Bronchial epithelial cell (primary cell): ENCODE measurements around the gene SORCS2. TPM values are rescaled to one million over a fixed set of nuclear protein-coding genes. Genes with fewer than 3 reads are reported as not detected.

ENCODE experiments used
- DNase-seq: peaks from one replicate; pipeline ENCODE4 v3.0.0-alpha.2; 2010; ENCODE audit warnings: low read depth
- FAIRE-seq: peaks from 2 replicates; lab custom pipeline; 2011; peaks lifted over from hg19 to GRCh38; lab: Jason Lieb, UNC
- H3K27me3 ChIP-seq: 2 replicates; pipeline ENCODE4 v1.5.1; 2011; ENCODE audit warnings: low read length; ENCODE audit not compliant: control insufficient read depth, insufficient read depth
- H3K36me3 ChIP-seq: 2 replicates; pipeline ENCODE4 v1.5.1; 2011; ENCODE audit warnings: low read length; ENCODE audit not compliant: control insufficient read depth, insufficient read depth
- H3K4me3 ChIP-seq: 2 replicates; pipeline ENCODE4 v1.5.1; 2011; ENCODE audit warnings: mild to moderate bottlenecking, low read depth, low read length, control low read depth
- CTCF ChIP-seq: IDR thresholded peaks from 2 replicates; pipeline ENCODE4 v1.5.1; 2011; ENCODE audit warnings: mild to moderate bottlenecking, moderate library complexity, low read length, control low read depth, inconsistent platforms; ENCODE audit not compliant: insufficient read depth, severe bottlenecking
- total RNA-seq: library from RNA; depleted of rRNA; stranded (reverse); fragments of >200 nt; gene quantifications from 2 replicates; pipeline ENCODE4 v1.2.1, GENCODE V29; 2014

Gene SORCS2
- total RNA-seq, 1 donor from 2014 or later, result under 0.01 TPM

DNA sequence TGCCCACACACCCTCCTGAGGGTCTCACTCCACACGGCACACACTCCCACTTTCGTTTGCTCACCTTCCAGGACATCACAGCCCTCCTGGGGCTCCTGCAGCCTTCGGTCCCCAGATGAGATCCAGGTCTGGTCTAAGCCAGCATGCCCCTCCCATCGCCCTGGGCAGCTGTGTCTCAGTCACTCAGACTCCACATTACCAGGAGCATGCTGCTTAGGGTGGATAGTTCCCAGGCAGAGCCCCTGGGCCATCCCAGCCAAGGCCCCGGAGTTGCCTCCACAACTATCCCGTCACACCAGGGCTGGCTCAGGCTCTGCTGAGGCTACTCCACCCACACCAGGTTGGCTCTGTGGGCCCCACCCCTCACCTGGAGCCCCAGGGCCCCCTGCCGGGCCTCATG is 292.8 kb downstream of the SORCS2 start:
- Histone ChIP-seq H3K36me3 (no peaks in the 10 kb centered on the region), H3K27me3 (no peaks in the 10 kb centered on the region), H3K4me3 (no peak overlapping the region)
- no peak for TF ChIP-seq CTCF
- no peak for DNase-seq
- no peak for FAIRE-seq

DNA sequence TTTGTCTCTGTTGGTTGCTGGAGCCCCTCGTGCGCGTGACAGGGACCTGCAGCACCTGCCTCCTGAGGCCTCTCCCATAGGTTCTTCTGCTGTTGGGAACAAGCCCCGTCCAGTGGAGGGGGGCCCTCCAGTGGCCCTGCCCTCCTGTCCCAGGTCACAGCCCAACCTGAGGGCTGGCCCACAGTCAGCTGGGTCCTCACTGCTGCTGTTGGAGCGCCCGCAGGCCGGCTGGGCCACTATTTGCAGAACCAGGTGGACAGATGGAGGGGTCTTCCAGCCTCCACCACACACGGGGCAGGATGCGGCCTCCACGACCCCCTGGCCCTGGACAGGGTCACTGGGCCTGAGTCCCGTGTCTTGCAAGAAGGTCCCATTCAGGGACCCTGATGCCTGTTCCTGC is 293.8 kb downstream of the SORCS2 start:
- DNase-seq, result no peak
- H3K27me3 ChIP-seq, result no peaks in the 10 kb centered on the region
- H3K36me3 ChIP-seq, result no peaks in the 10 kb centered on the region
- H3K4me3 ChIP-seq, result no peak overlapping the region
- no peak for TF ChIP-seq CTCF
- FAIRE-seq, result no peak

DNA sequence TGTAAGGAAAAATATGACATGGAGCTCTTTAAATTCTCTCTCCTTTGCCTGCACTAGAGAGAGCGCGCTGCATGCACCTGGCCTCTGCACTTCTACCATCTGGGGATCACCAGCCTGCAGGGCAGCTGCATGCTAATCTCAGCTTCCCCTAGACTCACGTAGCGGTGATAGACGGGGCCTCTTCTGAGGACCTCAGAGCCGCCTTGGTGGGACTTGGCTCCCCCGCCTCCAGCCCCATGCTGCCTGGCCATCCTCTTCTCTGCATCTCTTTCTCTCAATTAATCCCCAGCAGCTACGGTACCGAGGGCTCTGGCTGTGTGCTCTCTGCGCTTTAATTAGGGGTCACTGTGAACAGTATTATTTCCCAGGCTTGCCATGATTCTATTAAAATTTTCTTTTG is 295.2 kb downstream of the SORCS2 start:
- H3K36me3 ChIP-seq, result no peaks in the 10 kb centered on the region
- H3K4me3 ChIP-seq, result no peak overlapping the region
- no peaks in the 10 kb centered on the region for H3K27me3 ChIP-seq
- TF ChIP-seq CTCF, result no peak
- no peak for FAIRE-seq
- DNase-seq, result no peak

- DNase-seq, result no peak
- FAIRE-seq, result no peak
- no peaks in the 10 kb centered on the region for H3K36me3 ChIP-seq
- no peak overlapping the region for H3K4me3 ChIP-seq
- no peaks in the 10 kb centered on the region for H3K27me3 ChIP-seq
- no peak for TF ChIP-seq CTCF
These were observed 295.8 kb downstream of the SORCS2 start for GRCh38 chr4:7487998-7488671.

- no peak for TF ChIP-seq CTCF
- H3K27me3 ChIP-seq, result no peaks in the 10 kb centered on the region
- H3K4me3 ChIP-seq, result no peak overlapping the region
- H3K36me3 ChIP-seq, result no peaks in the 10 kb centered on the region
- DNase-seq (no peak), FAIRE-seq (no peak)
These were observed 299.6 kb downstream of the SORCS2 start for GRCh38 chr4:7491915-7492314.
